GM12891 (cell line): ENCODE results near the gene CETP.

Experiments used
- POLR2A ChIP-seq: IDR thresholded peaks from 2 replicates; pipeline ENCODE4 v1.6.1; 2011; ENCODE audit warnings: low read depth, low read length, control low read depth
- POLR2AphosphoS5 ChIP-seq: IDR thresholded peaks from 2 replicates; pipeline ENCODE4 v1.6.1; 2011; ENCODE audit warnings: low read depth, low read length, control low read depth
- SPI1 ChIP-seq: IDR thresholded peaks from 2 replicates; pipeline ENCODE4 v1.6.1; 2011; ENCODE audit warnings: low read depth, low read length, control low read depth

DNA sequence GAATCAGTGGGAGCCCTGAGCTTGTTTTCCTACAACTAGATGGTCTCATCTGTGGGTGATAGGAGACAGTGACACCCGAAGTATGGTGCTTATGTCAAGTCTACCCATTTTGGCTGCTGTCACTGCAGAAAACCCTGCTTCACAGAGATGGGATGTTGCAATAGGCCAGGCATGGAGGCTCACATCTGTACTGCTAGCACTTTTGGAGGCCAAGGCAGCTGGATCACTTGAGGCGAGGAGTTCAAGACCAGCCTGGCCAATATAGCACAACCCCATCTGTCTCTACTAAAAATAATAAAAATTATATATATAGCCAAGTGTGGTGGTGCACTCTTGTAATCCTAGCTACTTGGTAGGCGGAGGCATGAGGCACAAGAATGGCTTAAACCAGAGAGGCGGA is 32.1 kb upstream of the CETP start:
- no peak for TF ChIP-seq SPI1
- TF ChIP-seq POLR2A, result no peak
- no peak for TF ChIP-seq POLR2AphosphoS5
